ENCODE results near the gene GABRB3.

DNA sequence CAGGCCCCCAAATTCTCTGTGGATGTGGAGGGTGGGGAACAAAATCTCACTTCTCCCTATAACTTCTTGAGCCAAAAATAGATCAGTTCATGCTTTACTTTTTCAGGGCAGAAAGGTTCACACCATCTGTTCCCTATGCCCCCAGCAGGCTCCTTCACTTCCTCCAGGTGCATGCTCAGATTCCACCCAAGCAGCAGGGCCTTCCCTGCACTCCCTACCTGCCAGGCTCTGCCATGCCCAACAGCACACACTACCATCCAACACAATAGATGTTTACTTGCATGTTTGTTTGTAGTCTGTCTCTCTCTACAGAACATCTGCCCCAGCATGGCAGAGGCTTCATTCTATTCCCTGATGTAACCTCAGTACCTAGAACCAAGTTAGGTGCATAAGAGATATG is 43.3 kb downstream of the GABRB3 start:
- TF ChIP-seq CTCF (IDR thresholded peaks at IDR 0.05) (no peak), POLR2A (IDR thresholded peaks at IDR 0.05) (no peak), EP300 (IDR thresholded peaks at IDR 0.05) (no peak)

All from tibial nerve (tissue), 4 donors.